HEK293 (cell line): ENCODE results near the gene LENEP.

Source experiments
- GFI1B ChIP-seq: fragments of 450-650 bp; formaldehyde crosslinking; IDR thresholded peaks from 2 replicates; pipeline ENCODE4 v1.5.1; 2016; ENCODE audit warnings: missing biosample characterization, missing genetic modification characterization
- HOXC10 ChIP-seq: sonication (generic); formaldehyde crosslinking; IDR thresholded peaks from 2 replicates; pipeline ENCODE4 v1.8.1; 2023; ENCODE audit warnings: mild to moderate bottlenecking, missing genetic modification reagents
- KLF8 ChIP-seq: fragments of 450-650 bp; formaldehyde crosslinking; IDR thresholded peaks from 2 replicates; pipeline ENCODE4 v1.5.1; 2016; ENCODE audit warnings: missing biosample characterization, missing genetic modification characterization
- SCRT2 ChIP-seq: fragments of 450-650 bp; formaldehyde crosslinking; IDR thresholded peaks from 2 replicates; pipeline ENCODE4 v1.5.1; 2016; ENCODE audit warnings: missing biosample characterization, missing genetic modification characterization
- ZBTB11 ChIP-seq: fragments of 450-650 bp; formaldehyde crosslinking; conservative IDR thresholded peaks from 2 replicates; pipeline ENCODE4 v1.5.1; 2016; ENCODE audit warnings: low read depth, missing biosample characterization, missing genetic modification characterization
- ZBTB7A ChIP-seq: fragments of 450-650 bp; formaldehyde crosslinking; IDR thresholded peaks from 2 replicates; pipeline ENCODE4 v1.5.1; 2016; ENCODE audit warnings: low read depth, missing biosample characterization, missing genetic modification characterization
- ZNF114 ChIP-seq: fragments of 450-650 bp; formaldehyde crosslinking; IDR thresholded peaks from 2 replicates; pipeline ENCODE4 v1.5.0; 2017; ENCODE audit warnings: missing biosample characterization, missing genetic modification characterization
- ZNF138 ChIP-seq: fragments of 450-650 bp; formaldehyde crosslinking; IDR thresholded peaks from 2 replicates; pipeline ENCODE4 v1.5.1; 2016; ENCODE audit warnings: missing biosample characterization, missing genetic modification characterization, borderline replicate concordance
- ZNF18 ChIP-seq: fragments of 450-650 bp; formaldehyde crosslinking; IDR thresholded peaks from 2 replicates; pipeline ENCODE4 v1.5.1; 2016; ENCODE audit warnings: missing biosample characterization, missing genetic modification characterization
- ZNF184 ChIP-seq: fragments of 450-650 bp; IDR thresholded peaks from 2 replicates; pipeline ENCODE4 v1.5.1; 2018; ENCODE audit warnings: missing biosample characterization, mild to moderate bottlenecking, missing genetic modification characterization
- ZNF214 ChIP-seq: fragments of 450-650 bp; formaldehyde crosslinking; IDR thresholded peaks from 2 replicates; pipeline ENCODE4 v1.5.1; 2017; ENCODE audit warnings: missing biosample characterization, mild to moderate bottlenecking, missing genetic modification characterization, borderline replicate concordance
- ZNF248 ChIP-seq: fragments of 450-650 bp; formaldehyde crosslinking; IDR thresholded peaks from 2 replicates; pipeline ENCODE4 v1.5.1; 2017; ENCODE audit warnings: missing biosample characterization, missing genetic modification characterization
- ZNF311 ChIP-seq: fragments of 450-650 bp; formaldehyde crosslinking; IDR thresholded peaks from 2 replicates; pipeline ENCODE4 v1.5.1; 2017; ENCODE audit warnings: missing biosample characterization, missing genetic modification characterization, borderline replicate concordance
- ZNF423 ChIP-seq: fragments of 450-650 bp; formaldehyde crosslinking; IDR thresholded peaks from 2 replicates; pipeline ENCODE4 v1.5.1; 2016; ENCODE audit warnings: missing biosample characterization, missing genetic modification characterization
- ZNF433 ChIP-seq: fragments of 450-650 bp; formaldehyde crosslinking; IDR thresholded peaks from 2 replicates; pipeline ENCODE4 v1.5.1; 2016; ENCODE audit warnings: missing biosample characterization, missing genetic modification characterization, low read depth
- ZNF48 ChIP-seq: fragments of 450-650 bp; formaldehyde crosslinking; IDR thresholded peaks from 2 replicates; pipeline ENCODE4 v1.5.1; 2016; ENCODE audit warnings: missing biosample characterization, missing genetic modification characterization
- ZNF510 ChIP-seq: fragments of 450-650 bp; formaldehyde crosslinking; IDR thresholded peaks from 2 replicates; pipeline ENCODE4 v1.5.1; 2018; ENCODE audit warnings: mild to moderate bottlenecking, missing genetic modification characterization, missing biosample characterization; ENCODE audit not compliant: insufficient replicate concordance
- ZNF518A ChIP-seq: fragments of 450-650 bp; formaldehyde crosslinking; conservative IDR thresholded peaks from 2 replicates; pipeline ENCODE4 v1.5.1; 2016; ENCODE audit warnings: low read depth, missing biosample characterization, missing genetic modification characterization
- ZNF529 ChIP-seq: fragments of 450-650 bp; formaldehyde crosslinking; IDR thresholded peaks from 2 replicates; pipeline ENCODE4 v1.5.1; 2017; ENCODE audit warnings: missing genetic modification characterization, missing biosample characterization; ENCODE audit not compliant: insufficient replicate concordance
- ZNF707 ChIP-seq: fragments of 450-650 bp; formaldehyde crosslinking; IDR thresholded peaks from 2 replicates; pipeline ENCODE4 v1.5.1; 2016; ENCODE audit warnings: missing biosample characterization, missing genetic modification characterization
- ZNF785 ChIP-seq: fragments of 450-650 bp; formaldehyde crosslinking; IDR thresholded peaks from 2 replicates; pipeline ENCODE4 v1.5.1; 2016; ENCODE audit warnings: missing biosample characterization, missing genetic modification characterization
- ZNF791 ChIP-seq: fragments of 450-650 bp; formaldehyde crosslinking; IDR thresholded peaks from 2 replicates; pipeline ENCODE4 v1.5.1; 2016; ENCODE audit warnings: missing biosample characterization, missing genetic modification characterization
- ZNF792 ChIP-seq: fragments of 450-650 bp; formaldehyde crosslinking; IDR thresholded peaks from 2 replicates; pipeline ENCODE4 v1.5.1; 2016; ENCODE audit warnings: missing biosample characterization, missing genetic modification characterization
- ZXDB ChIP-seq: fragments of 450-650 bp; formaldehyde crosslinking; IDR thresholded peaks from 2 replicates; pipeline ENCODE4 v1.5.1; 2016; ENCODE audit warnings: missing biosample characterization, missing genetic modification characterization
- TF ChIP-seq, protein P1 (sequence below): IDR thresholded peaks from 2 replicates; pipeline ENCODE4 v1.6.1; 2011; ENCODE audit warnings: mild to moderate bottlenecking, low read depth, low read length, borderline replicate concordance
- TF ChIP-seq, protein P2 (sequence below): fragments of 450-650 bp; formaldehyde crosslinking; IDR thresholded peaks from 2 replicates; pipeline ENCODE4 v1.5.1; 2016; ENCODE audit warnings: missing biosample characterization, missing genetic modification characterization

The LENEP gene

GRCh38 chr1:155017041-155017945 is 23.9 kb downstream of the LENEP start (continued):
- TF ChIP-seq ZNF529, result no peak
- TF ChIP-seq GFI1B (tag by site-specific recombination), result no peak
- no peak for TF ChIP-seq ZNF248 (tag by site-specific recombination)
- TF ChIP-seq ZBTB7A (tag by site-specific recombination), result peak; percentile 95
- TF ChIP-seq, protein P1, sequence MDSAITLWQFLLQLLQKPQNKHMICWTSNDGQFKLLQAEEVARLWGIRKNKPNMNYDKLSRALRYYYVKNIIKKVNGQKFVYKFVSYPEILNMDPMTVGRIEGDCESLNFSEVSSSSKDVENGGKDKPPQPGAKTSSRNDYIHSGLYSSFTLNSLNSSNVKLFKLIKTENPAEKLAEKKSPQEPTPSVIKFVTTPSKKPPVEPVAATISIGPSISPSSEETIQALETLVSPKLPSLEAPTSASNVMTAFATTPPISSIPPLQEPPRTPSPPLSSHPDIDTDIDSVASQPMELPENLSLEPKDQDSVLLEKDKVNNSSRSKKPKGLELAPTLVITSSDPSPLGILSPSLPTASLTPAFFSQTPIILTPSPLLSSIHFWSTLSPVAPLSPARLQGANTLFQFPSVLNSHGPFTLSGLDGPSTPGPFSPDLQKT, result no peak
- no peak for TF ChIP-seq HOXC10 (CRISPR knock-in tag)
- TF ChIP-seq ZNF785 (tag by site-specific recombination), result peak; percentile 64
- TF ChIP-seq, protein P2, sequence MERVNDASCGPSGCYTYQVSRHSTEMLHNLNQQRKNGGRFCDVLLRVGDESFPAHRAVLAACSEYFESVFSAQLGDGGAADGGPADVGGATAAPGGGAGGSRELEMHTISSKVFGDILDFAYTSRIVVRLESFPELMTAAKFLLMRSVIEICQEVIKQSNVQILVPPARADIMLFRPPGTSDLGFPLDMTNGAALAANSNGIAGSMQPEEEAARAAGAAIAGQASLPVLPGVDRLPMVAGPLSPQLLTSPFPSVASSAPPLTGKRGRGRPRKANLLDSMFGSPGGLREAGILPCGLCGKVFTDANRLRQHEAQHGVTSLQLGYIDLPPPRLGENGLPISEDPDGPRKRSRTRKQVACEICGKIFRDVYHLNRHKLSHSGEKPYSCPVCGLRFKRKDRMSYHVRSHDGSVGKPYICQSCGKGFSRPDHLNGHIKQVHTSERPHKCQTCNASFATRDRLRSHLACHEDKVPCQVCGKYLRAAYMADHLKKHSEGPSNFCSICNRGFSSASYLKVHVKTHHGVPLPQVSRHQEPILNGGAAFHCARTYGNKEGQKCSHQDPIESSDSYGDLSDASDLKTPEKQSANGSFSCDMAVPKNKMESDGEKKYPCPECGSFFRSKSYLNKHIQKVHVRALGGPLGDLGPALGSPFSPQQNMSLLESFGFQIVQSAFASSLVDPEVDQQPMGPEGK (tag by site-specific recombination), result peak; percentile 100
- TF ChIP-seq KLF8 (tag by site-specific recombination), result peak; percentile 97
- no peak for TF ChIP-seq ZNF138 (tag by site-specific recombination)
- TF ChIP-seq ZNF792, result 0 out of 2 replicates have a peak, but pooled peaks have one; percentile 21
- TF ChIP-seq ZNF184, result 0 out of 2 replicates have a peak, but pooled peaks have one; percentile 49
- no peak for TF ChIP-seq ZNF48 (tag by site-specific recombination)
- TF ChIP-seq ZNF18, result no peak; the same call in 1 of the 2 replicates
- no peak for TF ChIP-seq ZNF510 (tag by site-specific recombination)
- TF ChIP-seq ZNF791 (tag by site-specific recombination), result no peak
- TF ChIP-seq ZNF518A, result no peak
- no peak for TF ChIP-seq ZNF114 (tag by site-specific recombination)
- peak; percentile 95 for TF ChIP-seq ZXDB (tag by site-specific recombination)
- TF ChIP-seq ZNF707 (tag by site-specific recombination), result no peak
- no peak for TF ChIP-seq ZNF423 (tag by site-specific recombination)
- no peak for TF ChIP-seq ZNF214 (tag by site-specific recombination)
- peak; percentile 47 for TF ChIP-seq ZBTB11
- TF ChIP-seq ZNF311 (tag by site-specific recombination), result no peak
- no peak for TF ChIP-seq ZNF433 (tag by site-specific recombination)
- peak; percentile 64; the same call in 1 of the 2 replicates for TF ChIP-seq SCRT2 (tag by site-specific recombination)
